NCI-H1417 treated with DMSO at 0.1 percent for 48 hours (cell line): ENCODE results near the gene CCDC27.
"Not testable (repeated sequence)": the region's sequence is repeated elsewhere in the genome, so short reads cannot be mapped to it uniquely, and the experiment has no call there.

Source experiments
- DNase-seq: peaks from one replicate; lab custom pipeline; 2025; lab: John Stamatoyannopoulos, UW

CCDC27 gene

GRCh38 chr1:3796215-3797061 is 44.2 kb downstream of the CCDC27 start, which contains the start of gene LRRC47:
Gene LRRC47, minus strand, starts transcription at chr1:3796498. Its CDS starts 22 bp downstream, at chr1:3796476.
- DNase-seq = peak; percentile 41

GRCh38 chr1:3799976-3800685 is 47.9 kb downstream of the CCDC27 start:
- DNase-seq = no peak

- not testable (repeated sequence) for DNase-seq
Measured at GRCh38 chr1:3800795-3801194, 48.5 kb downstream of the CCDC27 start.

- no peak for DNase-seq
Measured at GRCh38 chr1:3803905-3804626, 51.8 kb downstream of the CCDC27 start.

GRCh38 chr1:3804627-3804944 is 52.3 kb downstream of the CCDC27 start:
- DNase-seq = not testable (repeated sequence)

- no peak for DNase-seq
Measured at GRCh38 chr1:3805038-3805437, 52.8 kb downstream of the CCDC27 start.

GRCh38 chr1:3807769-3808168 is 55.5 kb downstream of the CCDC27 start:
- no peak for DNase-seq

- DNase-seq = no peak
Measured at GRCh38 chr1:3809680-3810079, 57.4 kb downstream of the CCDC27 start.

GRCh38 chr1:3810149-3810761 is 58.0 kb downstream of the CCDC27 start:
- DNase-seq = not testable (repeated sequence)

- no peak for DNase-seq
Measured at GRCh38 chr1:3811595-3811911, 59.3 kb downstream of the CCDC27 start.

GRCh38 chr1:3814065-3814464 is 61.8 kb downstream of the CCDC27 start:
- DNase-seq = no peak

- DNase-seq = no peak
Measured at GRCh38 chr1:3814771-3815561, 62.7 kb downstream of the CCDC27 start.

GRCh38 chr1:3816331-3817137 is 64.3 kb downstream of the CCDC27 start:
- DNase-seq = no peak

- no peak for DNase-seq
Measured at GRCh38 chr1:3817138-3817740, 65.0 kb downstream of the CCDC27 start.

- no peak for DNase-seq
Measured at GRCh38 chr1:3817821-3818597, 65.8 kb downstream of the CCDC27 start.

GRCh38 chr1:3819771-3820200 is 67.5 kb downstream of the CCDC27 start:
- DNase-seq = no peak

GRCh38 chr1:3820316-3820715 is 68.1 kb downstream of the CCDC27 start:
- no peak for DNase-seq

- DNase-seq = no peak
Measured at GRCh38 chr1:3821004-3821403, 68.8 kb downstream of the CCDC27 start.
